HAP-1 (cell line): ENCODE results near the gene ST6GALNAC3.
"Not testable (repeated sequence)": the region's sequence is repeated elsewhere in the genome, so short reads cannot be mapped to it uniquely, and the experiment has no call there.

Source experiments
- DNase-seq, 2 experiments: peaks; one replicate each; pipeline ENCODE4 v3.0.0-alpha.2; 2016 to 2020; ENCODE audit warnings: low spot score in 2 of 2
- H3K27me3 ChIP-seq: fragments of 250-450 bp; sonication (Bioruptor Pico); 2 replicates; pipeline ENCODE4 v1.5.1; 2020; ENCODE audit warnings: low read depth, mild to moderate bottlenecking, moderate library complexity
- H3K36me3 ChIP-seq: fragments of 250-450 bp; sonication (Bioruptor Pico); replicated peaks from 2 replicates; pipeline ENCODE4 v1.5.1; 2020; ENCODE audit warnings: mild to moderate bottlenecking
- H3K4me1 ChIP-seq: fragments of 250-450 bp; sonication (Bioruptor Pico); 2 replicates; pipeline ENCODE4 v1.5.1; 2020; ENCODE audit warnings: mild to moderate bottlenecking
- H3K4me3 ChIP-seq: fragments of 250-450 bp; sonication (Bioruptor Pico); 2 replicates; pipeline ENCODE4 v1.5.1; 2020; ENCODE audit warnings: mild to moderate bottlenecking, moderate library complexity
- H3K9me3 ChIP-seq: fragments of 250-450 bp; sonication (Bioruptor Pico); 2 replicates; pipeline ENCODE4 v1.5.1; 2020; ENCODE audit warnings: mild to moderate bottlenecking, moderate library complexity
- in situ Hi-C: fragments of 300-500 bp; cut with MboI; formaldehyde crosslinking; loops from 3 replicates; pipeline ENCODE4 v1.14.3; 2020; ENCODE audit warnings: low sequenced_read_pairs, inconsistent platforms, mixed read lengths

ST6GALNAC3 gene

DNA sequence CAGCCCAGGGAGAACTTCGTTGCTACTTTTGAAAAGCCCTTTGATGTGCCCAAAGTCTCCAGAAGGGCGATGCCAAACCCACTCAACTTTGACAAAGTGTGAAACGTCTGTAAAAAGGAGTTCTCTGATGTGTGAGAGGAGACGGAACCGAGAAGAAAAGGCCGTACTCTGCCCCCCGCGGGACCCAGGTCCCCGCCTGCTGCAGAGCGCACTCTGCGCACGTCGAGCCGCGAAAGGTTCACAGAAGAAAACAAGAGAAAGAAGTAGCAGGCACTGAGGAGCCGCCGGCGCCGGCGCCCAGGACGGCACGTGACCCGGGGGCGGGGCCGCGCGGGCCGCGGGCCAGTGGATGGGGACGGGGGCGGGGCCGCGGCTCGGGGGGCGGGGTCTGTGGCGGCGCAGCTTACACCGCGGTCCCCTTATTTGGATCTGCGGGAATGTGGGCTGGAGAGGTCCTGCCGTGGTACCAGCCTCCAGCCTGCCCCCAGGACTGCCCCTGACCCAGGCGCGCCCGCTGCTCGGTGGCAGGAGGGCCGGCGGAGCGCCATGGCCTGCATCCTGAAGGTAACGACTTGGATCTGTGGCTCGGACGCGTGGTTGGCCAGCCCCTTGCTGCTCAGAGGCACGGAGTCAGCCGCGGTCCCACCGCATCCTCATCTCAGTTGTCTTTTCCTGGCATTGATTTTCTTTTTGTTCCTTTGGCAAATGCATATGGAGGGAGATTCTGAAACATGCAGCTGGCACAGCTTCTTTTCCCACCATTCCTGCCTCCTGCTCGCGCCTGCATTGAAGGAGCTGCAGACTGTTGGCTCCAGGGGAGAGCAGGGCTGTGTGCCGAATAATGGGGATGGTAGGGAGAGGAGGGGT, at the start of gene ST6GALNAC3:
Gene ST6GALNAC3, plus strand, starts transcription at position 426 of the 867 bp plus-strand sequence.
- in situ Hi-C loops = no loop called here
- Histone ChIP-seq H3K4me3 (peak within 1 kb of the TSS; percentile 27), H3K9me3 (no peaks in the 10 kb centered on the region), H3K4me1 (no peaks in the 10 kb centered on the region), H3K36me3 (no peaks in the 10 kb centered on the region), H3K27me3 (no peaks in the 10 kb centered on the region)
- DNase-seq = peak; percentile 46 to 67

DNA sequence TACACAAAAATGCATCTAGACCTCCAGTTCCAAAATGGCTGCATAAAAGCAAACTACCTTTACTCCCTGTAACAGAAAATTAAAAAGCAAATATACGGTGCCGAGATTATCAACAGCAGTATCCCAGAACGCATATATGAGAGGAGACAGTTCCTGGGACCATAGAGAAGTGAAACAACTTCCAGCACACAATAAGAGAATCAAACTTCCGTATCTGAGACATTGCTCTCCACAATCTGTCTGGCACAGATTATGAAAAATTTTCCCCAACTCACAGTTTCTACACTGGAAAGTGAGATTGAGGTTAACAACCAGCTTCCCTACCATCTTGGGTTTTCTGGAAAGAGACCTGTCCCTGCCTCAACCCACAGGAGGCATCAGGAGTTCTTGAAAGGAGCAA, 47.2 kb upstream of the ST6GALNAC3 start:
- DNase-seq = no peak
- no peaks in the 10 kb centered on the region for H3K4me1 ChIP-seq
- H3K27me3 ChIP-seq = peaks cover 2% of the 10 kb centered on the region; the same call in 1 of the 2 replicates
- H3K4me3 ChIP-seq = no peak overlapping the region
- H3K36me3 ChIP-seq = no peaks in the 10 kb centered on the region
- in situ Hi-C loops = no loop called here
- H3K9me3 ChIP-seq = no peaks in the 10 kb centered on the region

DNA sequence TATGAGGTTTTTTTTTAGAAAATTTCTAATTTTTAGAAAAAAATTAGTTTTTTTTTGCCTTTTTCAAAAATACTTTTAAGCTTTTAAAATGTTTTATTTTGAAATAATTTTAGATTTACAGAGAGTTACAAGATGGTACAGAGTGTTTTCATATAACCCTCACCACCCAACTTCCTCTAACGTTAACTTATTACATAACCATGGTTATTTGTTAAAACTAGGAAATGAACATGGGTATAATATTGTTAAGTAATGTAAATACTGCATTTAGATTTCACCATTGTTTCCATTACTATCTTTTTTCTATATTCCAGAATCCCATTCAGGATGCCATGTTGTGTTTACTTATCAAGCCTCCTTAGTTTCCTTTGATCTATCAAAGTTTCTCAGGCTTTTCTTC, 45.2 kb upstream of the ST6GALNAC3 start:
- Histone ChIP-seq H3K27me3 (peaks cover 2% of the 10 kb centered on the region), H3K4me3 (no peak overlapping the region), H3K36me3 (no peaks in the 10 kb centered on the region), H3K4me1 (no peaks in the 10 kb centered on the region), H3K9me3 (no peaks in the 10 kb centered on the region)
- in situ Hi-C loops = no loop called here
- no peak for DNase-seq

DNA sequence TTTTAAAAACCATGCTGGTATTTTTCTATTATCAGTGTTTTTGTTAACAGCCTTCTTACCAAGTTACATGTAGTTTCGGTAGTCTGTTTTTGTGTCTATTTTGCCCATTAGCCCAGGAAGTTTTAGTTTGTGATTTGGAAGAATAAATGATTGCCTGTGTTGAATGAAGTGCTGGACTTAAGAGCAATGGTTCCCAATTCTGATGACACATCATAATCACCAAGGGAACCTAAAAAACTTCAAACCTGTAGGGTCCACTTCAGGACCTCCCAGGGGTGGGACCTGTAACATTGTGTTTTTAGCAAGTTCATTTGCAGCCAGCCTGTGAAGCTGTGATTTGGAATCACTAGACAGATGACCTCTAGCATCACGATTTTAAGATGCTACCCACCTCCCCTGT, 43.0 kb upstream of the ST6GALNAC3 start:
- in situ Hi-C loops = no loop called here
- H3K36me3 ChIP-seq = no peaks in the 10 kb centered on the region
- H3K27me3 ChIP-seq = no peaks in the 10 kb centered on the region; the same call in 1 of the 2 replicates
- no peak overlapping the region for H3K4me3 ChIP-seq
- no peaks in the 10 kb centered on the region for H3K4me1 ChIP-seq
- H3K9me3 ChIP-seq = no peaks in the 10 kb centered on the region
- no peak for DNase-seq

DNA sequence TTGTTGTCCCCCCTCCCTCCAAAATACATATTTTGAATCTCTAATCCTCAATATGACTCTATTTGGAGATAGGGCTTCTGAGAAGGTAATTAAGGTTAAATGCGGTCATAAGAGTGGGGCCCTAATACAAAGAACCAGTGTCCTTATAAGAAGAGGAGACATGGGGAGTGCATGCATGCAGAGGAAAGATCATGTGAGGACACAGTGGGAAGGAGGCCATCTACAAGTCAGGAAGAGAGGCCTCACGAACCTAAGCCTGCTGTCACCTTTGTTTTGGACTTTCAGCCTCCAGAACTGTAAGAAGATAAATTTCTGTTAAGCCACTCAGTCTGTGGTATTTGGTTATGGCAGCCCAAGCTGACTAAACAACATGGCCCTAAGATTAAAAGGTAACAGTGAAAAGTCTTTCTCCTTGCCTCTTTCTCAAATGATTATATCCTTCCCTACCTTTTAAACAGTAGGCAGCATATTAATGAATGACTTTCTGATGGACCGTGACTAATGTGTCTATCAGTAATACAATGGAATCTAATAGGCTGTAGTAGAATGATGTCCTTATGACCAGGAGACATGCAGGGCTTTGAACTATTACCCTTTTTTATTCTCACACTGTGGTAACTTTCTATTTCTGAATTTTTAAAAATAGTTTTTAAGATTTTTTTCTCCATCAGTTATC, 40.6 kb upstream of the ST6GALNAC3 start:
- no peaks in the 10 kb centered on the region for H3K9me3 ChIP-seq
- H3K4me1 ChIP-seq = no peaks in the 10 kb centered on the region
- in situ Hi-C loops = no loop called here
- H3K4me3 ChIP-seq = no peak overlapping the region
- H3K36me3 ChIP-seq = no peaks in the 10 kb centered on the region
- no peaks in the 10 kb centered on the region; the same call in 1 of the 2 replicates for H3K27me3 ChIP-seq
- no peak for DNase-seq

DNA sequence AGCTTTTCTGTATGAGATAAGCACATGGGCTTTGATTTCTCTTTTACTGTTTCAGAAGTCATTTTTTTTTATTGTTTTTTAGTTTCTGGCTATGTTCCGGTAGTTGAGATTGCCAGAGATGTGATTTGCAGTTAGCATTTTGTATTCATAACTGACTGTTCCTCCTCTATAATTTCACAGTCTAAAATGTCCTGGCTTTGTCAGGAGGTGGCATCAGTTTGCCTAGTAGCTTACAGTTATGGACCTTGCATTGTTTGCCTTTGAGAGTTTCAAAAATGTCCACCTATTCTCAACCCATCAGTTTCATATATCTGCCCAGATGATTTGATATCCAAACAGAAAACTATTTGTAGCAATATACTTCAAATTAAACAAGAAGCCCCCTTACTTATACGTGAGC, 39.5 kb upstream of the ST6GALNAC3 start:
- Histone ChIP-seq H3K36me3 (no peaks in the 10 kb centered on the region), H3K4me1 (no peaks in the 10 kb centered on the region), H3K4me3 (no peak overlapping the region), H3K27me3 (no peaks in the 10 kb centered on the region; the same call in 1 of the 2 replicates), H3K9me3 (no peaks in the 10 kb centered on the region)
- in situ Hi-C loops = no loop called here
- DNase-seq = no peak

DNA sequence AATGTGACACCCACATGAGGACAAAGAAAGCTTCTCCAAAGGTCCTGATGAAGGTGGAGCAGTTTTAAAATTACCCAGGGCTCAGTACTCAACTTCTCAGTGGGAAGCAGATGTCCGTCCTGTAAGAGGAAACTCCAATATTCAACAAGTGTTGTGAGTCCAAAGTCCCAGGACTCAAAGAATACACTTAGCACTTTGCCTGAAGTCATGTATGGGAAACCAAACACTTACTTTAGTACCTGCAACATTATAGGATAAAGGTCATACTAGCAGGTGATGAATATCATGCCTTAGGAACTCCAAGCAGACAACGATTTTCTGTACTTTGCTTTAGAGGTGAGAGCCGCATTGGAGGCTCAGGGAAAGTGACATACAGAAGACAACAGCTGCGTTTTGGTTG, 37.2 kb upstream of the ST6GALNAC3 start:
- Histone ChIP-seq H3K4me3 (no peak overlapping the region), H3K27me3 (no peaks in the 10 kb centered on the region; the same call in 1 of the 2 replicates), H3K9me3 (no peaks in the 10 kb centered on the region), H3K36me3 (no peaks in the 10 kb centered on the region), H3K4me1 (no peaks in the 10 kb centered on the region)
- no peak for DNase-seq
- in situ Hi-C loops = no loop called here

- no peak overlapping the region for H3K4me3 ChIP-seq
- no peaks in the 10 kb centered on the region for H3K9me3 ChIP-seq
- no peaks in the 10 kb centered on the region for H3K4me1 ChIP-seq
- in situ Hi-C loops = no loop called here
- DNase-seq = no peak
- no peaks in the 10 kb centered on the region for H3K27me3 ChIP-seq
- H3K36me3 ChIP-seq = no peaks in the 10 kb centered on the region
Observed at GRCh38 chr1:76038287-76039004, 36.1 kb upstream of the ST6GALNAC3 start.

- no peaks in the 10 kb centered on the region for H3K36me3 ChIP-seq
- in situ Hi-C loops = no loop called here
- no peak overlapping the region for H3K4me3 ChIP-seq
Observed at GRCh38 chr1:76046149-76046548, 28.4 kb upstream of the ST6GALNAC3 start.

GRCh38 chr1:76048219-76048618, 26.3 kb upstream of the ST6GALNAC3 start:
- DNase-seq = no peak
- in situ Hi-C loops = no loop called here
- H3K36me3 ChIP-seq = no peaks in the 10 kb centered on the region
- no peaks in the 10 kb centered on the region for H3K9me3 ChIP-seq
- no peak overlapping the region for H3K4me3 ChIP-seq
- H3K27me3 ChIP-seq = no peaks in the 10 kb centered on the region
- no peaks in the 10 kb centered on the region for H3K4me1 ChIP-seq

More at GRCh38 chr1:76046149-76046548, 28.4 kb upstream of the ST6GALNAC3 start:
- no peak for DNase-seq
- Histone ChIP-seq H3K9me3 (no peaks in the 10 kb centered on the region), H3K4me1 (no peaks in the 10 kb centered on the region), H3K27me3 (no peaks in the 10 kb centered on the region)

DNA sequence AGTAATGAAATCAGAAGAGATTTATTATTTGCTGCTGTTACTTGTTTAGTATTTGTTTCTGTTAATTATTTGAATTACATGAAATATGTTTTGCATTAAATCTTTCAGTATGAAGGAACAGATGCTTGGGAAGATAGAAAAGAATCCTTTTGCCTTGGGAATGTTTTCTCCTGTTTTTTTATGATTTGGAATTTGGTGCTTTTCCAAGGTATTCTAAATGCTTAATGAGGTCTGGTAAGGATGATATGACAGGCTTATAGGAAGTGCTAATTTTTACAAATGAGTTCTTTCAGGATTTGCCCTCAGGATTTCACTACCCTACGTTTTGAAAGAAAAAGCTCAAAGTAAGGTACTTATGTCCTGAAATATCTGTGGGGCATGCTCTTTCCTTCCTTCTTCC, 25.6 kb upstream of the ST6GALNAC3 start:
- Histone ChIP-seq H3K4me1 (no peaks in the 10 kb centered on the region), H3K9me3 (no peaks in the 10 kb centered on the region), H3K36me3 (no peaks in the 10 kb centered on the region), H3K27me3 (no peaks in the 10 kb centered on the region), H3K4me3 (no peak overlapping the region)
- in situ Hi-C loops = no loop called here
- DNase-seq = no peak

- no peak overlapping the region for H3K4me3 ChIP-seq
- no peak for DNase-seq
- no peaks in the 10 kb centered on the region for H3K9me3 ChIP-seq
- no peaks in the 10 kb centered on the region for H3K27me3 ChIP-seq
- in situ Hi-C loops = no loop called here
- no peaks in the 10 kb centered on the region for H3K4me1 ChIP-seq
- H3K36me3 ChIP-seq = no peaks in the 10 kb centered on the region
Observed at GRCh38 chr1:76049498-76049897, 25.0 kb upstream of the ST6GALNAC3 start.

GRCh38 chr1:76050073-76050472, 24.5 kb upstream of the ST6GALNAC3 start:
- H3K36me3 ChIP-seq, DNase-seq, H3K4me3 ChIP-seq, in situ Hi-C loops, H3K9me3 ChIP-seq, H3K4me1 ChIP-seq, H3K27me3 ChIP-seq: not testable (repeated sequence)

GRCh38 chr1:76053021-76053420, 21.5 kb upstream of the ST6GALNAC3 start:
- Histone ChIP-seq H3K9me3 (no peaks in the 10 kb centered on the region), H3K36me3 (no peaks in the 10 kb centered on the region), H3K4me3 (no peak overlapping the region), H3K4me1 (no peaks in the 10 kb centered on the region), H3K27me3 (no peaks in the 10 kb centered on the region)
- in situ Hi-C loops = no loop called here
- no peak for DNase-seq
